ENCODE data around the gene VAC14.
"Not testable (repeated sequence)": the region's sequence is repeated elsewhere in the genome, so short reads cannot be mapped to it uniquely, and the experiment has no call there.

Gene VAC14

GRCh38 chr16:70800781-70801480 lies at the start of gene VAC14:
Gene VAC14, minus strand, starts transcription at chr16:70801158. Its CDS starts 258 bp downstream, at chr16:70800900.
- DNase-seq = peak; percentile 93

GRCh38 chr16:70823498-70824118 lies 22.6 kb upstream of the VAC14 start:
- not testable (repeated sequence) for DNase-seq

GRCh38 chr16:70822734-70823133 lies 21.8 kb upstream of the VAC14 start:
- not testable (repeated sequence) for DNase-seq

GRCh38 chr16:70818088-70818487 lies 17.1 kb upstream of the VAC14 start:
- DNase-seq = not testable (repeated sequence)

DNA sequence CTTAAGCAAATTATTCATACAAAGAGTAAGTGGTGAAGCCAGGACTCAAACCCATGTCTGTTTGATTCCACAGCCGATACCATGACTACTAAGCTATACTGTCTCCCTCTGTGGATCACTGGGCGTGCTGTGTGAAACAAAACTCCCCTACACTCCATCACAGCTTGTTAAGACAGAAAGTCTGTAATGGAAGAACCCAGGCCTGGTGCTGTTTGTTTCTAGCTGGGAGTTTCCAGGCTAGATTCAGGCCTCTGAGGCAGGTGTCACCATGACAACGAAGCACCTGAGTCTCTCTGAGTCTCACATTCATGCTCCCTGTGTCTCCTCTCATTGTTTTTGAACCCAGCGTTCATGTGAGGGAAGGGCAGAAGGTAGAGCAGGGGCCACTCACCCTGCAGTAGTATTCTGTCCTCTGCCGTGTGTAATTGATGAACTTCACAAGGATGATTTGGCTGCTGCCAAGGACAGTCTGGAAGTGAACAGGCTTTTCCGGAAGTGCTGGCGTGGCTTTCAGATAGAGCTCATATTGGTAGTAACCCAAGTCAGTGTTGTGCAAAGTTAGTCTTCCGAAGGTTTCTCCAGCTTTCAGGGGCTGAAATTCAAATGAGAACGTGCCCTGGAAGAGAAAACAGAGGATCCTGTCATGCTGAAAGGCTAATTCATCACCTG lies 8.6 kb upstream of the VAC14 start:
- no peak for DNase-seq

DNA sequence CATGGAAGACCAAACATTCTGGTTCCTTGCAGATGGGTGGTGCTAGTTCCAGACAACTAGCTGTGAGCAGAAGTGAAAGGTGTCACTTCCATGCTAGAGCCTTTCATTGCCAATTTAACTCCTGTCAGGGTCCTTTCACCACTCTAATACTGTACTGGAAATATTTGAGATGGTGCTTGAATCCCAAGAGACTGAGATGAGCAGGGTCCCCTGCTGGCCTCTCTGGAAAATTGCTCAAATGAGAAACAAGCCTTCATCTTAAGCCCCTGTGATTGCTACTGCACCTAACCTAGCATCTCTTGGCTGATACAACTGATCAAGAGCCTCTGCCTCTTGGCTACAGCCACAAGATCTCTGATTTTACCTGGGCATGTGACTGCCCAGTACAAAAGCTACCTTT lies 7.4 kb upstream of the VAC14 start:
- no peak for DNase-seq

- no peak for DNase-seq
These were observed 4.8 kb upstream of the VAC14 start for GRCh38 chr16:70805787-70806186.

DNA sequence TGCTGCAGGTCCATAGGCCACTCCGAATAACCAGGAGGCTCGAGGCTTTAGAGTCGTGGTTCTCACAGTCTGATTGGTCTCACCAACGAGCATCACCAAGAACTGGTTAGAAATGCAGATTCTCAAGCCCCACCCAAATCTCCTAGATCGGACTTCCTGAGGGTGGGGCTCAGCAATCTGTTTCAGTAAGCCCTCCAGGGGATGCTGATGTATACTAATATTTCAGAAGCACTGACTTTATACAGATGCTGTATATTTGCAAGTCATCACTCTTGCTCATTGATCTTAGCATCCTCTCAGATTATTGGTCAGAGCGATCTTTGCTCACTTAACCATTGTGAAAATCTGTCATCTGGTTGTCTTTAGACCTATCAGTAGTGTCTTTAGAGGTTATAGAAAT lies 4.4 kb upstream of the VAC14 start:
- DNase-seq = no peak

- DNase-seq = no peak
These were observed 3.8 kb upstream of the VAC14 start for GRCh38 chr16:70804734-70805169.

DNA sequence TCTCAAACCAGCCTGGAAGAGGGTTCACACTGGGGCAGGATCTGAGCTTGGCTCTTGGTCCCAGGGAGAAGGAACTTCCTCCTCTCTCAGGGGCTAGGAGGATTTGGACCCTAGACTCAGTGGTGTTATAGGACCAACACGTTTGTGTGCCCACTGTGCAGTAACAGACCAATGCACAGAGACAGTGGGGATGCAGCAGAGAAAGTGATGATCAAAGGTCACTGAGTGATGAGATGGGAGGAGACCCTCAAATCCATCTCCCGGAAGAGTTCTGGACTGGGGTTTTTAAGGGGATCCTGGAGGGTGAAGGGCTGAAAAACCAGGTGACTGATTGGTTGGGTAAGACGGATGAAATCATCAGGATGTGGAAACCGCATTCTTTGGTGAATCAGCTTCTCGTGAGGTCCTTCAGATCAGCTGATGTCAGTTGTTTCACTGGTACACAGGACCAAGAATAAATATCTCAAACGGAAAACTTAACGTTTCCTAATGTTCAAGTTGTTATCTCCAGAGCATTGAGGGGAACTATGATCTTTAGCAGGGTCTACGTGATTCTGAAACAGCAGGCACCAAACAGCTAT lies 3.3 kb upstream of the VAC14 start:
- no peak for DNase-seq

DNA sequence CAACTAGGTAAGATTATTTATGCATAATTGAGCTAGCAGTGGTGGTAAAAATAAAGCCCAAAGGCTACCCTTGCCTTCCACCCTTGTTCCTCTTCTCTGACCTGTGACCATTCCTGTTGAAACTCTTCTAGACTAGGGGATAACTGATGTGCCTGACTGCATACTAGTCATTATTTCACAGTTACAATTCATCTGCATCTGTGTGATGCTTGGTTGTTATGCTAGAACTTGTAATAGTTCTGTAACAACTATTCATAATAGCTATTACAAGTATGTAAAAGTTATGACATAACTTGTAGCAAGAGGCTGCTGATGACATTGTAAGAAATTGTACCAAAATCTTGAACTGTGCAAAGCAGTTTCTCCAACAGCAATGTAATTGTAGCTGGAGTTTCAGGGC lies 2.4 kb upstream of the VAC14 start:
- DNase-seq = no peak

- DNase-seq = no peak
These were observed 653 bp upstream of the VAC14 start for GRCh38 chr16:70801611-70802010.

DNA sequence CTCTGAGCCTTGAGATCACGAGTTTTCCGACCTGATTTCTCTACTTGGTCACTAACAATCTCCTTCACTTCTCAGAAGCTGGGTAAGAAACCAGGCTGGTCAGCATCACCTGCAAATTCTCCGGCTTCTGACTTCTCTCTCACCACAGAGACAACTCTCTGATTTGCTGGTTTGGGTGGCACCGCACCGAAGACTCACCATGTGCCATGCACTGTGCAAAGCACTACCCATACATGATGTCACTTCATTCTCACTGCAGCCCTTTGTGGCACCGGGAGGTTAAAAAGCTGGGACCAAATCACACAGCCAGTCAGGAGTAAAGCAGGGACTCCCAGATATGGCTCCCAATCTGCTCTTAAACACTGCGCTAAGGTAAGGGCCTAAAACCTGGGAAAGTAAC lies 647 bp downstream of the VAC14 start:
- no peak for DNase-seq

GRCh38 chr16:70796301-70796700 lies 4.7 kb downstream of the VAC14 start:
- DNase-seq = no peak

GRCh38 chr16:70795296-70795912 lies 5.6 kb downstream of the VAC14 start:
- DNase-seq = no peak

DNA sequence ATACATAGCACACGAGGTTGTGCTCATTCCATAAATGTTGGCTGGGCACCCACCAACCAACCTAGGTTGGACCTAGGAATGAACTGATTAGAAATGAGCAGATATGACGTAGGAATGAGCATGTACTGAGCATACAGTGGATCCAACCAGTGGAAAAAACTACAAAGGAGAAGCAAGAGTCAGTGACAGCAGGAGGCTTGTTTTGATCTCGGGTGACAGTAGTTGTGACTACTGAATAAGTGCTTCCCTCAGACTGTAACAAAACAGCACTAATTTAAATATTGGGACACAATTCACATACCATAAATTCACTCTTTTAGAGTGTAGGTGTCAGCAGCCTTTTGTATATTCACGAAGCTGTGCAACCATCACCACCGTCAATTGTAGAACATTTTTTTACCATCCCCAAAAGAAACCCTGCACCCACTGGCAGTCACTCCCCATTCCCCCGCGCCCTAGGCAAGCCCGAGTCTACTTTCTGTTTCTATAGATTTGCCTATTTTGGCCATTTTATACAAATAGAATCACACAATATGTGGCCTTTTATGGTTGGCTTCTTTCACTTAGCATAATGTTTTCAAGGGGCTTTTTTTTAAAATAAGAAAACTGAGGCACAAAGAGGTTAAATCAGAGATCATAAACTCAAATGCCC lies 7.0 kb downstream of the VAC14 start:
- no peak for DNase-seq

DNA sequence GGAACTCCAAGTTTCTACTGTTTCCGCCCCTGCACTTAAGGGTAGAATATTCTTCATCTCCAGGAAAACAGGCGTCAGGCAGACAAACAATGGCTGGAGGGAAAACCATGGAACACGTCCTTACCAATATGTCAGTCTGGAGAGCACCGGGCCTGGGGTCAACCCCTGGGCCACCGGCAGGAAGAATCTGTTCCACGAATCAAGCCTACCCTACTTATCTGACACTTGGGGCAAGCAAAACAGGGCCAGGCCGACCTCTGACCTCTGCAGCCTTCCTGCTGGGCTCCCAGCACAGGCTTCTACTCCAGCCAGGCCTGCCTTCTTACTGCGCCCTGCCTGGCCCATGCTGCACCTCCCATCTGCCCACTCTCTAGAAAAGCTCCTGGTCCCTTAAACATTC lies 10.1 kb downstream of the VAC14 start:
- no peak for DNase-seq

- no peak for DNase-seq
These were observed 11.1 kb downstream of the VAC14 start for GRCh38 chr16:70789595-70790447.

- no peak for DNase-seq
These were observed 12.0 kb downstream of the VAC14 start for GRCh38 chr16:70788668-70789594.

DNA sequence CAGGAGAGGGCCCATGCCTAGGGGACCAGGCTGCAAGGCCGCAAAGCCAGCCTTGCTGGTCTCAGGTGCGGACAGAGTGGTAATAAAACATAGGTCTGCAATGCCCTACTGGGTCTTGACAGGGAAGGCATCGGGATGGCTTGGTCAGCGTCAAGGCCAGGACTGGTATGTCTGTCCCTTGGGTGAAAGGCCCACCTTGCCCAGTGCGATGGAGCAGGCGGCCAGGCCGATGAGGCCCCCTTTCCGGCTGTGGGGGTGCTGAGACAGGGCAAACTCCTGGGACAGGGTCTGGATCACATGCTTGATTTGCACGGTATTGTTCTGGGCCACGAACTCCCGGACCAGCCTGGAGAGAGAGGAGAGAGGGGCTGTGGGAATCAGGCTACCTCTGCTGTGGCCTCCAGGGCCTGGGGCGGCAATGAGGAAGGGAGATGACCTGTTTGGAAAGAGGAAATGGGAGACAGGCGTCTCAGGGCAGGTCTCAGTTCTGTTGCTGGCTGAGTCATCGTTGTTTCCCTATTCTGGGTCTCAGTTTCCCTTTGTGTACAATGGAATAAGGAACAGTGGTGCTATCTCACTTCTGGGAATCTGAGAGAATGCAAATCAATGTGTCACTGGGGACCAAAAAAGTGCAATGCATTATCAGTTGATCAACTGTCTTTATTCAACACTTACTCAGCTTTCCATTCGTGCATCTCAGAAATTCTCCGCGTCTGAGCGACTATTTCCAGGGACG lies 14.8 kb downstream of the VAC14 start:
- no peak for DNase-seq
